Activated T-helper 17 cell treated with anti-CD3 and anti-CD28 coated beads, Interleukin-2, amount 50 U/mL, for 72 hours (primary cell): ENCODE data around the gene CENPF. TPM values are rescaled to one million over a fixed set of nuclear protein-coding genes. Genes with fewer than 3 reads are reported as not detected.
"Not testable (repeated sequence)": the region's sequence is repeated elsewhere in the genome, so short reads cannot be mapped to it uniquely, and the experiment has no call there.

Experiments
- ATAC-seq: fragments of 150-1000 bp; cut with Tn5 transposase; replicated peaks from 2 replicates; pipeline ENCODE4 v1.10.0; 2021; ENCODE audit warnings: mild to moderate bottlenecking, moderate library complexity
- H3K27ac Mint-ChIP-seq: one replicate; pipeline ENCODE4 v1.8.0; 2022; ENCODE audit warnings: mixed read lengths
- H3K27me3 Mint-ChIP-seq: one replicate; pipeline ENCODE4 v1.8.0; 2022; ENCODE audit warnings: mixed read lengths
- H3K36me3 Mint-ChIP-seq: one replicate; pipeline ENCODE4 v1.8.0; 2022; ENCODE audit warnings: low read depth, mild to moderate bottlenecking, mixed read lengths
- H3K4me1 Mint-ChIP-seq: one replicate; pipeline ENCODE4 v1.8.0; 2022; ENCODE audit warnings: mixed read lengths
- H3K4me3 Mint-ChIP-seq: one replicate; pipeline ENCODE4 v1.8.0; 2022; ENCODE audit warnings: mild to moderate bottlenecking, mixed read lengths
- H3K9me3 Mint-ChIP-seq: one replicate; pipeline ENCODE4 v1.8.0; 2022; ENCODE audit warnings: mixed read lengths
- total RNA-seq, 2 donors: library from RNA; stranded (reverse); gene quantifications; one replicate each; pipeline ENCODE4 v1.2.3, GENCODE V29; 2022

Gene CENPF
- total RNA-seq, 2 donors from 2014 or later: 69.7 to 79.4 TPM

GRCh38 chr1:214650664-214651063 is 47.7 kb downstream of the CENPF start:
- H3K27me3 Mint-ChIP-seq: no peaks in the 10 kb centered on the region

GRCh38 chr1:214657299-214657698 is 54.3 kb downstream of the CENPF start:
- ATAC-seq: no peak
- Mint-ChIP-seq H3K36me3 (peaks cover 51% of the 10 kb centered on the region), H3K4me3 (no peak overlapping the region), H3K27me3 (no peaks in the 10 kb centered on the region), H3K27ac (no peak overlapping the region), H3K9me3 (no peaks in the 10 kb centered on the region), H3K4me1 (no peaks in the 10 kb centered on the region)

More at GRCh38 chr1:214650664-214651063, 47.7 kb downstream of the CENPF start:
- Mint-ChIP-seq H3K4me3 (no peak overlapping the region), H3K4me1 (no peaks in the 10 kb centered on the region), H3K36me3 (peaks cover 28% of the 10 kb centered on the region), H3K9me3 (no peaks in the 10 kb centered on the region), H3K27ac (no peak overlapping the region)
- no peak for ATAC-seq

DNA sequence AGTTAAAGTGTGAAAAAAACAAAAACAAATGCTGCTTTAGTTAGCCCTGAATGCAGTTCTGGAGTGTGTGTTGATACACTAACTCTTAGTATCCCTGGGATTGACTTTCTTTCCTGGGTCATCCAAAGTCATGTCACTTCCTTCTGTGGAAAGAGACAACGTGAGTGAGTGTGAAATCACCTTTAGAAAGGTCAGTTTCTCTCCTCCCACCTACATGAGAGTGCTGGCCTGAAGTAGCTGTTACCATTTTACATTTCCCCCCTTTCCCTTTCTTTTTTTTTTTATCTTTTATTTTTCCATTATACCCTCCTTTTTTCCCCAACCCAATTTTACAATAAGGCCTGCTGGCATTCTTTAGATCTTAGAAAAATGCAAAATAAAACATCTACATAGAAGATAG is 55.2 kb downstream of the CENPF start:
- H3K27me3 Mint-ChIP-seq: no peaks in the 10 kb centered on the region
- no peaks in the 10 kb centered on the region for H3K4me1 Mint-ChIP-seq
- H3K9me3 Mint-ChIP-seq: no peaks in the 10 kb centered on the region
- H3K27ac Mint-ChIP-seq: no peak overlapping the region
- peaks cover 49% of the 10 kb centered on the region for H3K36me3 Mint-ChIP-seq
- no peak for ATAC-seq
- no peak overlapping the region for H3K4me3 Mint-ChIP-seq

DNA sequence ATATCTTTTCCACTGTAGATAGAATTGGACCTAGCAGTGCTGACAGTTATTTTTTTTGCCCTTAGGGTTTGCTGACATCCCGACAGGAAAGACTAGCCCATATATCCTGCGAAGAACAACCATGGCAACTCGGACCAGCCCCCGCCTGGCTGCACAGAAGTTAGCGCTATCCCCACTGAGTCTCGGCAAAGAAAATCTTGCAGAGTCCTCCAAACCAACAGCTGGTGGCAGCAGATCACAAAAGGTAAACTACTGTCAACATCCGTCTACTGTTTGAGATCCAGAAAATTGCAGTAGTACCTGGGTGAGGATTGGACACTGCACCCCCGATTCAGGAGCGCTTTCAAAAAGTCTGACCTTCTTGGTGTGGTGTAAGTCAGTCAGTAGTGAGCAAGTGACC is 55.8 kb downstream of the CENPF start:
- no peak for ATAC-seq
- no peaks in the 10 kb centered on the region for H3K4me1 Mint-ChIP-seq

GRCh38 chr1:214660190-214660589 is 57.2 kb downstream of the CENPF start:
- no peaks in the 10 kb centered on the region for H3K9me3 Mint-ChIP-seq

More for the DNA sequence above, 55.8 kb downstream of the CENPF start:
- Mint-ChIP-seq H3K27ac (no peak overlapping the region), H3K27me3 (no peaks in the 10 kb centered on the region), H3K4me3 (no peak overlapping the region), H3K9me3 (no peaks in the 10 kb centered on the region), H3K36me3 (peaks cover 53% of the 10 kb centered on the region)

GRCh38 chr1:214660900-214661299 is 57.9 kb downstream of the CENPF start:
- ATAC-seq: no peak
- Mint-ChIP-seq H3K27ac (no peak overlapping the region), H3K4me3 (no peak overlapping the region), H3K4me1 (no peaks in the 10 kb centered on the region), H3K36me3 (peaks cover 48% of the 10 kb centered on the region), H3K9me3 (no peaks in the 10 kb centered on the region), H3K27me3 (no peaks in the 10 kb centered on the region)

More at GRCh38 chr1:214660190-214660589, 57.2 kb downstream of the CENPF start:
- Mint-ChIP-seq H3K4me3 (no peak overlapping the region), H3K36me3 (peaks cover 52% of the 10 kb centered on the region), H3K27me3 (no peaks in the 10 kb centered on the region), H3K27ac (no peak overlapping the region), H3K4me1 (no peaks in the 10 kb centered on the region)
- ATAC-seq: no peak

GRCh38 chr1:214662223-214662785 is 59.3 kb downstream of the CENPF start:
- H3K27ac Mint-ChIP-seq: no peak overlapping the region
- no peaks in the 10 kb centered on the region for H3K4me1 Mint-ChIP-seq
- H3K36me3 Mint-ChIP-seq: peaks cover 34% of the 10 kb centered on the region
- no peaks in the 10 kb centered on the region for H3K9me3 Mint-ChIP-seq
- H3K4me3 Mint-ChIP-seq: no peak overlapping the region
- H3K27me3 Mint-ChIP-seq: no peaks in the 10 kb centered on the region
- no peak for ATAC-seq

- Mint-ChIP-seq H3K36me3 (peaks cover 18% of the 10 kb centered on the region), H3K4me1 (peaks cover 3% of the 10 kb centered on the region), H3K27me3 (no peaks in the 10 kb centered on the region), H3K9me3 (peaks cover 3% of the 10 kb centered on the region), H3K27ac (no peak overlapping the region), H3K4me3 (no peak overlapping the region)
- no peak for ATAC-seq
These were observed 61.8 kb downstream of the CENPF start for GRCh38 chr1:214664651-214665433.

DNA sequence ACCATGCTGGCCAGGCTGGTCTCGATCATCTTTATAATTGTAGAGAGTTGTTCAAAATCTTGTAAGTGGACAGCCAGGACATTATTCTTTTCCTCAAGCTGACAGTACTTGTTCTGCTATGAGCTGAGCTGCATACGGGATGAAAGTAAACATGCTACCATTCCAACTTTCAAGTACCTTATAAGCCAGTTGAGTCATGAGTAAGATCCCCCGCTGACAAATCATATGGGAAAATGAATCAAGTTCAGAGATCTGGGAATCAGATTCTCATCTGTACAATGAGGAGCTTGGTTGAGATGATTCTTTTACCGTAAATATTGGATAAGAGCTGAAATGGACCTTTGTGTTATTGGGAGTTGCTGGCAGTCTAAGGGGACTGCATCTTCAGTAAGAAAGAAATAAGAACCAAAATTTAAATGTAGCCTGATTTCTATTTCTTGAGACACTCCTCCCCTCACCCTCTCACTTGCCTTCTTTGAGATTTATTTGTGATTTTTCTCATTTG is 62.7 kb downstream of the CENPF start:
- H3K4me3 Mint-ChIP-seq: no peak overlapping the region
- no peak for ATAC-seq
- no peaks in the 10 kb centered on the region for H3K27me3 Mint-ChIP-seq
- peaks cover 18% of the 10 kb centered on the region for H3K36me3 Mint-ChIP-seq
- H3K9me3 Mint-ChIP-seq: peaks cover 3% of the 10 kb centered on the region
- H3K4me1 Mint-ChIP-seq: peaks cover 3% of the 10 kb centered on the region
- H3K27ac Mint-ChIP-seq: no peak overlapping the region

GRCh38 chr1:214666674-214667073 is 63.7 kb downstream of the CENPF start:
- Mint-ChIP-seq H3K36me3 (peaks cover 18% of the 10 kb centered on the region), H3K4me3 (no peak overlapping the region), H3K27me3 (no peaks in the 10 kb centered on the region), H3K9me3 (peaks cover 3% of the 10 kb centered on the region), H3K4me1 (peaks cover 3% of the 10 kb centered on the region), H3K27ac (no peak overlapping the region)
- no peak for ATAC-seq

- Mint-ChIP-seq H3K4me1 (peaks cover 3% of the 10 kb centered on the region), H3K9me3 (peaks cover 7% of the 10 kb centered on the region), H3K36me3 (no peaks in the 10 kb centered on the region), H3K4me3 (no peak overlapping the region), H3K27ac (no peak overlapping the region), H3K27me3 (no peaks in the 10 kb centered on the region)
- ATAC-seq: no peak
These were observed 67.1 kb downstream of the CENPF start for GRCh38 chr1:214670098-214670497.

DNA sequence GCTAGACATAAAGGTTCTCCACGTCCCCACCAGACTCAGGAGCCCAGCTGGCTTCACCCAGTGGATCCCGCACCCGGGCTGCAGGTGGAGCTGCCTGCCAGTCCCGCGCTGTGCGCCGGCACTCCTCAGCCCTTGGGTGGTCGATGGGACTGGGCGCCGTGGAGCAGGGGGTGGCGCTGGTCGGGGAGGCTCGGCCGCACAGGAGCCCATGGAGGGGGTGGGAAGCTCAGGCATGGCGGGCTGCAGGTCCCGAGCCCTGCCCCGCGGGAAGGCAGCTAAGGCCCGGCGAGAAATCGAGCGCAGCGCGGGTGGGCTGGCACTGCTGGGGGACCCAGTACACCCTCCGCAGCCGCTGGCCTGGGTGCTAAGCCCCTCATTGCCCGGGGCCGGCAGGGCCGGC is 70.0 kb downstream of the CENPF start:
- H3K4me1 Mint-ChIP-seq, ATAC-seq: not testable (repeated sequence)

GRCh38 chr1:214673576-214673975 is 70.6 kb downstream of the CENPF start:
- ATAC-seq: no peak
- no peak overlapping the region for H3K4me3 Mint-ChIP-seq
- peaks cover 4% of the 10 kb centered on the region for H3K9me3 Mint-ChIP-seq
- no peaks in the 10 kb centered on the region for H3K36me3 Mint-ChIP-seq
- no peaks in the 10 kb centered on the region for H3K4me1 Mint-ChIP-seq
- H3K27ac Mint-ChIP-seq: no peak overlapping the region
- no peaks in the 10 kb centered on the region for H3K27me3 Mint-ChIP-seq

More for the DNA sequence above, 70.0 kb downstream of the CENPF start:
- H3K27me3 Mint-ChIP-seq, H3K36me3 Mint-ChIP-seq, H3K4me3 Mint-ChIP-seq, H3K27ac Mint-ChIP-seq, H3K9me3 Mint-ChIP-seq: not testable (repeated sequence)

DNA sequence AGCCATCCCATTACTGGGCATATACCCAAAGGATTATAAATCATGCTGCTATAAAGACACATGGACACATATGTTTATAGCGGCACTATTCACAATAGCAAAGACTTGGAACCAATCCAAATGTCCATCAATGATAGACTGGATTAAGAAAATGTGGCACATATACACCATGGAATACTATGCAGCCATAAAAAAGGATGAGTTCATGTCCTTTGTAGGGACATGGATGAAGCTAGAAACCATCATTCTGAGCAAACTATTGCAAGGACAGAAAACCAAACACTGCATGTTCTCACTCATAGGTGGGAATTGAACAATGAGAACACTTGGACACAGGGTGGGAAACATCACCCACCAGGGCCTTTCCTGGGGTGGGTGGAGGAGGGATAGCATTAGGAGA is 72.5 kb downstream of the CENPF start:
- not testable (repeated sequence) for H3K4me3 Mint-ChIP-seq, H3K4me1 Mint-ChIP-seq

DNA sequence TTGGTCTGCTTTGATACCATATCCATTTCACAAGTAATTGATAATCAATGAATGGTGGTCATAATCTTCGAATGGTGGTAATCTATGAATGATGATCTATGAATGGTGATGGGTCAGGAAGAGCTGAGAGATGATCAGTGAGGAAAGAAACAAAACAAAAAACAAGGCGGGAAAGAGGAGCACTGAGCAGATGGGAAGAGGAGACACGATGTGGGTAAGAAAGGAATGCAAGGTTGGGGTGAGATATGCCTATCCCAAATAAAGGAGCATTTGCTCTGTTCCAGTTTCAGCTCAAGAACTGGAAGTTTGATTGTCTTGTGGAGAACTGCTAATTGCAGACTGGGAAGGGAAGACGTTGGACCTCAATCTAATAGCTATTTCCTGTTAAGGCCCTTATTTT is 73.8 kb downstream of the CENPF start:
- H3K4me3 Mint-ChIP-seq: no peak overlapping the region
- no peak for ATAC-seq
- H3K36me3 Mint-ChIP-seq: no peaks in the 10 kb centered on the region
- no peak overlapping the region for H3K27ac Mint-ChIP-seq
- H3K4me1 Mint-ChIP-seq: no peaks in the 10 kb centered on the region
- H3K27me3 Mint-ChIP-seq: peaks cover 4% of the 10 kb centered on the region
- H3K9me3 Mint-ChIP-seq: peaks cover 4% of the 10 kb centered on the region

More for the DNA sequence above, 72.5 kb downstream of the CENPF start:
- H3K27ac Mint-ChIP-seq, H3K36me3 Mint-ChIP-seq, ATAC-seq, H3K27me3 Mint-ChIP-seq, H3K9me3 Mint-ChIP-seq: not testable (repeated sequence)
